ENCODE measurements around the gene ZNF521.

DNA sequence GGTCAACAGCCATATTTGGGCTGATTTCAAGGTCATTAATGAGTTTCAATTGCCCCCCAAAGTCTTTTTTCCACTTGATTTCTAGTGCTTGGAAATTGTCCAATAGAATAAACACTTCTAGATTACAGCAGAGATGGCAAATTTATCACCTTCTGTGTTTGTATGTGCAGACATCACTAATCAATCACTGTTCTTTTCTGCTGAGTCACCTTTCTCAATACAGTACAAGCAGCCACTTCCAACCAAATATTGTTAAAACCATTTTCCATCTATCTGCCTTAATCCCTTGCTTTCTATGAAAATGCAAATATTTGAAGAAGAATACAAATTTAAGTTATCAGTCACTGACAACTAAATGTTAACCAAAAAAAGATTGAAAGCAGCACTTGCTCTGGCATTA, 40.2 kb upstream of the ZNF521 start:
- TF ChIP-seq EZH2 (IDR thresholded peaks at IDR 0.05; ENCODE audit: low read depth, unreplicated experiment): no peak
- TF ChIP-seq, protein P1, sequence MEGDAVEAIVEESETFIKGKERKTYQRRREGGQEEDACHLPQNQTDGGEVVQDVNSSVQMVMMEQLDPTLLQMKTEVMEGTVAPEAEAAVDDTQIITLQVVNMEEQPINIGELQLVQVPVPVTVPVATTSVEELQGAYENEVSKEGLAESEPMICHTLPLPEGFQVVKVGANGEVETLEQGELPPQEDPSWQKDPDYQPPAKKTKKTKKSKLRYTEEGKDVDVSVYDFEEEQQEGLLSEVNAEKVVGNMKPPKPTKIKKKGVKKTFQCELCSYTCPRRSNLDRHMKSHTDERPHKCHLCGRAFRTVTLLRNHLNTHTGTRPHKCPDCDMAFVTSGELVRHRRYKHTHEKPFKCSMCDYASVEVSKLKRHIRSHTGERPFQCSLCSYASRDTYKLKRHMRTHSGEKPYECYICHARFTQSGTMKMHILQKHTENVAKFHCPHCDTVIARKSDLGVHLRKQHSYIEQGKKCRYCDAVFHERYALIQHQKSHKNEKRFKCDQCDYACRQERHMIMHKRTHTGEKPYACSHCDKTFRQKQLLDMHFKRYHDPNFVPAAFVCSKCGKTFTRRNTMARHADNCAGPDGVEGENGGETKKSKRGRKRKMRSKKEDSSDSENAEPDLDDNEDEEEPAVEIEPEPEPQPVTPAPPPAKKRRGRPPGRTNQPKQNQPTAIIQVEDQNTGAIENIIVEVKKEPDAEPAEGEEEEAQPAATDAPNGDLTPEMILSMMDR (conservative IDR thresholded peaks at IDR 0.05; ENCODE audit: low read depth in 2 of 2): no peak
- TF ChIP-seq EZH2phosphoT487 (IDR thresholded peaks at IDR 0.05; ENCODE audit: unreplicated experiment): no peak
- TF ChIP-seq POLR2AphosphoS5 (IDR thresholded peaks at IDR 0.05; ENCODE audit: low read depth): no peak
- no peak for TF ChIP-seq STAT1 (IDR thresholded peaks at IDR 0.05; ENCODE audit: unreplicated experiment)
- TF ChIP-seq CREB1 (CRISPR knock-in tag; IDR thresholded peaks at IDR 0.05; ENCODE audit: low read depth): no peak
- TF ChIP-seq, protein P2, sequence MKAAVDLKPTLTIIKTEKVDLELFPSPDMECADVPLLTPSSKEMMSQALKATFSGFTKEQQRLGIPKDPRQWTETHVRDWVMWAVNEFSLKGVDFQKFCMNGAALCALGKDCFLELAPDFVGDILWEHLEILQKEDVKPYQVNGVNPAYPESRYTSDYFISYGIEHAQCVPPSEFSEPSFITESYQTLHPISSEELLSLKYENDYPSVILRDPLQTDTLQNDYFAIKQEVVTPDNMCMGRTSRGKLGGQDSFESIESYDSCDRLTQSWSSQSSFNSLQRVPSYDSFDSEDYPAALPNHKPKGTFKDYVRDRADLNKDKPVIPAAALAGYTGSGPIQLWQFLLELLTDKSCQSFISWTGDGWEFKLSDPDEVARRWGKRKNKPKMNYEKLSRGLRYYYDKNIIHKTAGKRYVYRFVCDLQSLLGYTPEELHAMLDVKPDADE (IDR thresholded peaks at IDR 0.05): no peak
- no peak for TF ChIP-seq REST (IDR thresholded peaks at IDR 0.05; ENCODE audit: unreplicated experiment)
- TF ChIP-seq NANOG (IDR thresholded peaks at IDR 0.05; ENCODE audit: borderline replicate concordance): no peak
- TF ChIP-seq JUNB (IDR thresholded peaks at IDR 0.05; ENCODE audit: unreplicated experiment): no peak
- no peak for TF ChIP-seq ZNF114 (CRISPR knock-in tag; IDR thresholded peaks at IDR 0.05)
- TF ChIP-seq ZNF331 (CRISPR knock-in tag; IDR thresholded peaks at IDR 0.05; ENCODE audit: low read depth): no peak
- TF ChIP-seq ZNF462 (CRISPR knock-in tag; IDR thresholded peaks at IDR 0.05): no peak

Measured in GM23338 (cell line).